Neuron (in vitro differentiated cells): ENCODE results near the gene LCN15.
A peak's percentile ranks its signal among the peaks of the same experiment; 100 is the strongest.
"Not testable (repeated sequence)": the region's sequence is repeated elsewhere in the genome, so short reads cannot be mapped to it uniquely, and the experiment has no call there.

Experiments
- H2AFZ ChIP-seq: one replicate; pipeline ENCODE4 v1.6.1; 2013; ENCODE audit warnings: low read depth, mild to moderate bottlenecking, inconsistent platforms, low read length, moderate library complexity
- H3K27me3 ChIP-seq: one replicate; pipeline ENCODE4 v1.6.1; 2013; ENCODE audit warnings: low read length; ENCODE audit not compliant: insufficient read depth
- H3K36me3 ChIP-seq: one replicate; pipeline ENCODE4 v1.6.1; 2013; ENCODE audit warnings: low read length; ENCODE audit not compliant: insufficient read depth
- H3K4me1 ChIP-seq: one replicate; pipeline ENCODE4 v1.6.1; 2013; ENCODE audit warnings: low read length; ENCODE audit not compliant: insufficient read depth
- H3K4me3 ChIP-seq: 2 replicates; pipeline ENCODE4 v1.5.1; 2013; ENCODE audit warnings: mild to moderate bottlenecking, low read length, moderate library complexity
- H3K9me3 ChIP-seq: one replicate; pipeline ENCODE4 v1.6.1; 2013; ENCODE audit warnings: low read length

LCN15 gene, protein sequence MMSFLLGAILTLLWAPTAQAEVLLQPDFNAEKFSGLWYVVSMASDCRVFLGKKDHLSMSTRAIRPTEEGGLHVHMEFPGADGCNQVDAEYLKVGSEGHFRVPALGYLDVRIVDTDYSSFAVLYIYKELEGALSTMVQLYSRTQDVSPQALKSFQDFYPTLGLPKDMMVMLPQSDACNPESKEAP

DNA sequence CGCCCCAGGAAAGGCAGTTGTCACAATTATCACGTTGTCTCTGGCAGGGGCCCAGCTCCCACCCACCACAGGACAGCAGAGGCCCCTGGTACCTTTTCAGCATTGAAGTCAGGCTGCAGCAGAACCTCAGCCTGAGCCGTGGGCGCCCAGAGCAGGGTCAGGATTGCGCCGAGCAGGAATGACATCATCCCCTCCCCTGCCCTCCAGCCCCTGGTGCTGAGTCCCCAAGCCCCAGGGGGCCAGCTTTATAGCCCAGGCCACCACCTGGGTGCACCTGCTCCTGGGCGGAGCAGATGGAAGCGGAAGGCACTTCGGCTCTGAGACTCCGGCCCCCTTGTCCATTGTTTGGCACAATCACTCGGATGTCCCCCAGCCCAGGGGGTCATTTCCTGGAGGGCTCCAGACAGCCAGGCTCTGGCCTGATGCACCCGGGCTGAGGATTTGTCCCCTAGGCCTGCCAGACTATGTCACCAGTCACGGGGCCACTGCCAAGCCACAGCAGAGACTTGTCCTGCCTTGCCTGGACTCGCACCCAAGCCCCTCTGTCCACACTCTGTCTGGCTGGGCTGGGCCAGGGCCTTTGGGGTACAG lies at the start of gene LCN15:
LCN15 (minus strand) TSS at position 218 of the 591 bp plus-strand sequence; CDS start at position 188, 30 bp downstream.
- H3K4me3 ChIP-seq = no peak within 1 kb of the TSS
- no peaks in the 10 kb centered on the region for H3K27me3 ChIP-seq
- no peaks in the 10 kb centered on the region for H3K9me3 ChIP-seq
- no peak within 1 kb of the TSS for H2AFZ ChIP-seq
- H3K36me3 ChIP-seq = no peaks in the 10 kb centered on the region
- H3K4me1 ChIP-seq = peaks cover 3% of the 10 kb centered on the region

- Histone ChIP-seq H2AFZ (no peak overlapping the region), H3K4me1 (peaks cover 27% of the 10 kb centered on the region), H3K36me3 (peaks cover 34% of the 10 kb centered on the region), H3K4me3 (peak overlapping the region; percentile 97), H3K27me3 (no peaks in the 10 kb centered on the region), H3K9me3 (no peaks in the 10 kb centered on the region)
These were observed 44.5 kb upstream of the LCN15 start for GRCh38 chr9:136808806-136809158.

GRCh38 chr9:136808075-136808805 lies 43.9 kb upstream of the LCN15 start:
- Histone ChIP-seq H3K27me3 (no peaks in the 10 kb centered on the region), H3K9me3 (no peaks in the 10 kb centered on the region), H3K4me3 (peak overlapping the region; percentile 97), H3K36me3 (peaks cover 32% of the 10 kb centered on the region), H3K4me1 (peaks cover 27% of the 10 kb centered on the region), H2AFZ (peak overlapping the region; percentile 57)

DNA sequence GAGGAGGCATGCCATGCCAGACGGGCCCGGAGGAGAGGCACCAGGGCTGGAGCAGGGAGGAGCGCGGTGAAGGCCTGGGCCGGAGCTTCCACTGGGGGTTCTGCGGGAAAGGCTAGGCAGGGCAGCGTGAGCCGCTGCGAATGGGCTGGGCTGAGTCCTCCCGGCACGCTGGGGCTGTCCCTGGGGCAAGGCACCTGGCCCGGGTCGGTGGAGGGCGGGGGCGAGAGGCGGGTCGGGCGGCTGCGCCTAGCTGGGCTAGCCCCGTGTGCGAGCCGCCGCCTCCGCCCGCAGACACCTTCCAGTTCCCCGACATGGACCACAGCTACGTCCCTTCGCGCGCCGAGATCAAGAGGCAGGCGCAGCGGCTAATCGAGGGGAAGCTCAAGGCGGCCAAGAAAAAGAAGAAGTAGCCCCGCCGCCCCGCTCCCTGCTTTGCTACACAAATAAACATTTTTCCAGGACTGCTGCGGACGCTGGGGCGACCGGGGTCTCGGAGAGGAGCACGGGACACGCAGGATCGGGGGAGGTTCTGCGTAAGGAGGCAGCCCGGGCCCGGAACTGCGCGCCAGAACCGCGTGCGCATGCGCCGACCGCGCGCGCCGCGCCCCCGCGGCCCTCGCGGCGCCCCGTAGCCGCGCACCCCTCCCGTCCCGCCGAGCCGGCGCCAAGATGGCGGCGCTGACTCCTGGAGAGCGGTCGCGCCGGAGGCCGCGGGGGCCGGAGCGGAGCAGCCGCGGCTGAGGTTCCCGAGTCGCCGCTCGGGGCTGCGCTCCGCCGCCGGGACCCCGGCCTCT lies 43.2 kb upstream of the LCN15 start, which contains the start of gene RABL6:
RABL6 (plus strand) TSS at position 668 of the 794 bp plus-strand sequence. CDS start 249 bp downstream, outside the sequence.
- H3K27me3 ChIP-seq = no peaks in the 10 kb centered on the region
- peaks cover 26% of the 10 kb centered on the region for H3K36me3 ChIP-seq
- peaks cover 27% of the 10 kb centered on the region for H3K4me1 ChIP-seq
- H3K9me3 ChIP-seq = no peaks in the 10 kb centered on the region
- H3K4me3 ChIP-seq = peak within 1 kb of the TSS; percentile 97
- H2AFZ ChIP-seq = peak within 1 kb of the TSS; percentile 76

- Histone ChIP-seq H3K36me3 (peaks cover 24% of the 10 kb centered on the region), H3K27me3 (no peaks in the 10 kb centered on the region), H2AFZ (peak overlapping the region; percentile 76), H3K4me1 (peaks cover 27% of the 10 kb centered on the region), H3K9me3 (no peaks in the 10 kb centered on the region), H3K4me3 (peak overlapping the region; percentile 97)
These were observed 42.4 kb upstream of the LCN15 start for GRCh38 chr9:136806631-136807201.

DNA sequence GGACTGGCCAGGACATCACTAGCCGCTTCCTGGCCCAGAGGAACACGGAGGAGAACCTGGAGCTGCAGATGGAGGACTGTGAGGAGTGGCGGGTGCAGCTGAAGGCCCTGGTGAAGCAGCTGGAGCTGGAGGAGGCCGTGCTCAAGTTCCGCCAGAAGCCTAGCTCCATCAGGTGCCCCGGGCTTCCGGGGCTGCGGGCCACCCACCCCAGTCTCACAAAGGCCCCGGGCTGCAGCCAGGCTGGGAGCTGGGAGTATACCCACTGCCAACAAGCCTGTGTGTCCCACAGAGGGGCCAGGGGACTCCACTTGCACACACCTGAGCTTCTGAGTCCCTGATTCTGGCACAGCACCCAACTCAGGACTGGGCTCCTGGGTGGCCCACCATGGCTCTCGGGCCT lies 41.7 kb upstream of the LCN15 start:
- no peaks in the 10 kb centered on the region for H3K27me3 ChIP-seq
- H3K4me3 ChIP-seq = no peak overlapping the region
- peaks cover 31% of the 10 kb centered on the region for H3K4me1 ChIP-seq
- no peak overlapping the region for H2AFZ ChIP-seq
- peaks cover 18% of the 10 kb centered on the region for H3K36me3 ChIP-seq
- H3K9me3 ChIP-seq = no peaks in the 10 kb centered on the region

GRCh38 chr9:136805207-136805740 lies 41.0 kb upstream of the LCN15 start:
- Histone ChIP-seq H3K4me1 (peaks cover 37% of the 10 kb centered on the region), H2AFZ (no peak overlapping the region), H3K4me3 (no peak overlapping the region), H3K27me3 (no peaks in the 10 kb centered on the region), H3K36me3 (peaks cover 12% of the 10 kb centered on the region), H3K9me3 (no peaks in the 10 kb centered on the region)

DNA sequence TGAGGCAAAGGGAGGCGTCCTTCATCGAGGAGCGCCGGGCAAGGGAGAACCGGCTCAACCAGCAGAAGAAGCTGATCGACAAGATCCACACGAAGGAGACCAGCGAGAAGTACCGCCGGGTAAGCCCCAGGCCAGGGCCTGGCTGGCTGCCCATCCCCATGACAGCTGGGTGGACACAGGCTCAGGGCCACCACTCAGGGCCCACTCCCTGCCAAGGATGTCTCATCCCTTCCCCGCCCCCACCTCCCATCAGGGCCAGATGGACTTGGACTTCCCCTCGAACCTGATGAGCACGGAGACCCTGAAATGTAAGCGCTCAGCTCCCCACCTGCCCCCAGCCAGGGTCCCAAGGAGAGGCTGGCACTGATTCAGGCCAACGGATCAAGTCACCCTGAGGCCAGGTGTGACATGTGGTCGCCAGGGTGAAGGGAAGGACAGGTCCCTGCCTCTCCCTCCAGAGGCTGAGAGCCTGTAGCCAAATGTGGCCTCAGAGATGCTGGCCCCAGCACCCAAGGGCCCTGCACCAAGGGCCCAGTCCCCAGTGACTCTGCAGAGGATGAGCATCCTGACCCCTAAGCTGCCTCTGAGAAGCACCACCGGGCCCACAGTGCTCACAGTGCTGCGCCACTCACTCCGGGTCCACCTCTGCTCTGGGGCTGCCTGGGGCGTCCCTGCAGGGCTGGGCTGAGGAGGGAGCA lies 40.3 kb upstream of the LCN15 start:
- H3K36me3 ChIP-seq = peaks cover 6% of the 10 kb centered on the region
- H3K4me3 ChIP-seq = no peak overlapping the region

GRCh38 chr9:136803551-136804508 lies 39.5 kb upstream of the LCN15 start:
- H3K27me3 ChIP-seq = no peaks in the 10 kb centered on the region
- H2AFZ ChIP-seq = no peak overlapping the region
- H3K9me3 ChIP-seq = no peaks in the 10 kb centered on the region
- peaks cover 29% of the 10 kb centered on the region for H3K4me1 ChIP-seq
- peaks cover 4% of the 10 kb centered on the region for H3K36me3 ChIP-seq
- H3K4me3 ChIP-seq = no peak overlapping the region

More for the DNA sequence above, 40.3 kb upstream of the LCN15 start:
- peaks cover 36% of the 10 kb centered on the region for H3K4me1 ChIP-seq
- H3K27me3 ChIP-seq = no peaks in the 10 kb centered on the region
- no peaks in the 10 kb centered on the region for H3K9me3 ChIP-seq
- no peak overlapping the region for H2AFZ ChIP-seq

DNA sequence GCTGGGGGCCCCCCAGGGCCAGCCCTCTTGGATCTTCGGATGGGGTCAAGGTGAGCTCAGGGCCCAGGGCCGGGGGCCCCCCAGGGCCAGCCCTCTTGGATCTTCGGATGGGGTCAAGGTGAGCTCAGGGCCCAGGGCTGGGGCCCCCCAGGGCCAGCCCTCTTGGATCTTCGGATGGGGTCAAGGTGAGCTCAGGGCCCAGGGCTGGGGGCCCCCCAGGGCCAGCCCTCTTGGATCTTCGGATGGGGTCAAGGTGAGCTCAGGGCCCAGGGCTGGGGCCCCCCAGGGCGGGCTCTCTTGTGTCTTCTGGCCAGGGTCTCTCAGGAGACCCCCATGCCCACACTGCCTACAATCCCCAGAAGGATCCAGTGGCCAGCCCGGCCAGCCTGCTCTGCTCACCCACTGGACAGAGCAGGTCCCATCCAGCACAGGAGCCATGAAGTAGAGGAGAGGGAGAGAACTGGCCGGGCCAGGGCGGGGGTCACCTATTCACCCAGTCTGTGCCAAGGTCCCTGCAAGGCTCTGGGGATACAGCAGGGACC lies 38.8 kb upstream of the LCN15 start:
- H3K36me3 ChIP-seq, H3K4me3 ChIP-seq, H2AFZ ChIP-seq, H3K27me3 ChIP-seq, H3K9me3 ChIP-seq: not testable (repeated sequence)
- H3K4me1 ChIP-seq = peaks cover 27% of the 10 kb centered on the region

DNA sequence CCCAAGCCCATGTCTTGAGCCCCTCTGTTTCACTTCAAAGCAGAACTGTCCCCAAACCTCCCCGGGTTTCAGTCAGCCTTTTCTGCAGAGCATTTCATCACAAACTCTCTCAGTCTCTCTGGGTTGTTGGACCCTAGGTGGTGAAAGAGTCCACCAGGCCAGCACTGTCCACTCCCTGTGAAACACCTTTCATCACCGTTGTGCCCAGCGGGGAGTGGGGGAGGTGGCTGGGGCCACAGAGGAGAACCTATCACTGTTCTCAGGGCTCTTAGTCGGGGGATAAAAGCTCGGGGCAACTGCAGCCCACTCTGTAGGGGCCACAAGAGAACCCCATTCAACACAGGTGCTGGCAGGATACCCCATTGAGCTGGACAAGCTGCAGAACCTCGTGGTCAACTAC lies 38.0 kb upstream of the LCN15 start:
- Histone ChIP-seq H2AFZ (no peak overlapping the region), H3K4me1 (peaks cover 27% of the 10 kb centered on the region), H3K36me3 (peaks cover 4% of the 10 kb centered on the region), H3K27me3 (no peaks in the 10 kb centered on the region), H3K9me3 (no peaks in the 10 kb centered on the region), H3K4me3 (no peak overlapping the region)
